ENCODE measurements around the gene IQSEC1. TPM values are rescaled to one million over a fixed set of nuclear protein-coding genes. Genes with fewer than 3 reads are reported as not detected.

IQSEC1 gene
- total RNA-seq, 2 donors from 2014 or later: 22.7 to 24.5 TPM

DNA sequence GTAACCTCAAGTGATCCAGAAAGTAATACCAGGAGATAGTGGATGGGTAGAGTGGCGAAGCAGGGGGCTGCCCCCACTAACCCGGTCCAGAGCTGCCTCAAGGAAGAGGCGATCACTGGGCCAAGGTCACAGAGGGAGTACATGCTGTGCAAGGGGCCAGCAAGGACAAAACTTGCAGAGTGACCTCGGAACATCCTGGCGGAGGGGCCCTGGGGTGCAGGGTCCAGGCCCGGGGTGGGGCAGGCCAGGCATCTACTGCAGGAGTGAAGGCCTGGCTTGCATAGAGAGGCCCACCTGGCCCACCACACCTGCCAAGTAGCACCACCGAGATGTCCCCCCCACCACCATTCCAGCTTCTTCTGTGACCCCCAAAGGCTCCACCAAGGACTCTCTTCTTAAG, 17.6 kb downstream of the IQSEC1 start:
- TF ChIP-seq, protein P1, sequence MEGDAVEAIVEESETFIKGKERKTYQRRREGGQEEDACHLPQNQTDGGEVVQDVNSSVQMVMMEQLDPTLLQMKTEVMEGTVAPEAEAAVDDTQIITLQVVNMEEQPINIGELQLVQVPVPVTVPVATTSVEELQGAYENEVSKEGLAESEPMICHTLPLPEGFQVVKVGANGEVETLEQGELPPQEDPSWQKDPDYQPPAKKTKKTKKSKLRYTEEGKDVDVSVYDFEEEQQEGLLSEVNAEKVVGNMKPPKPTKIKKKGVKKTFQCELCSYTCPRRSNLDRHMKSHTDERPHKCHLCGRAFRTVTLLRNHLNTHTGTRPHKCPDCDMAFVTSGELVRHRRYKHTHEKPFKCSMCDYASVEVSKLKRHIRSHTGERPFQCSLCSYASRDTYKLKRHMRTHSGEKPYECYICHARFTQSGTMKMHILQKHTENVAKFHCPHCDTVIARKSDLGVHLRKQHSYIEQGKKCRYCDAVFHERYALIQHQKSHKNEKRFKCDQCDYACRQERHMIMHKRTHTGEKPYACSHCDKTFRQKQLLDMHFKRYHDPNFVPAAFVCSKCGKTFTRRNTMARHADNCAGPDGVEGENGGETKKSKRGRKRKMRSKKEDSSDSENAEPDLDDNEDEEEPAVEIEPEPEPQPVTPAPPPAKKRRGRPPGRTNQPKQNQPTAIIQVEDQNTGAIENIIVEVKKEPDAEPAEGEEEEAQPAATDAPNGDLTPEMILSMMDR (conservative IDR thresholded peaks at IDR 0.05): no peak
- Mint-ChIP-seq H3K27ac (no peak overlapping the region), H3K4me3 (no peak overlapping the region), H3K9me3 (no peaks in the 10 kb centered on the region), H3K4me1 (peaks cover 15% of the 10 kb centered on the region), H3K27me3 (ENCODE audit: insufficient read depth) (peaks cover 1% of the 10 kb centered on the region), H3K36me3 (ENCODE audit: low read depth) (no peaks in the 10 kb centered on the region)
- H3K36me3 ChIP-seq (ENCODE audit: control insufficient read depth, insufficient read depth, low read length): no peaks in the 10 kb centered on the region
- H3K27ac ChIP-seq (ENCODE audit: low read depth, low read length): no peak overlapping the region
- 88 to 90% methylated on average over 3 to 7 of the region's 7 CpGs for WGBS, 2 experiments (ENCODE audit: insufficient coverage in 1 of 2, insufficient read length in 1 of 2)
- no peak for DNase-seq
- no peaks in the 10 kb centered on the region for H3K9me3 ChIP-seq (ENCODE audit: control insufficient read depth, low read length)
- H3K4me1 ChIP-seq (ENCODE audit: control insufficient read depth, insufficient read depth, low read length): peaks cover 2% of the 10 kb centered on the region
- H3K9ac ChIP-seq (ENCODE audit: extremely low read depth, low read length, poor library complexity, severe bottlenecking): no peak overlapping the region
- H3K27me3 ChIP-seq (ENCODE audit: control insufficient read depth, insufficient read depth, low read length, poor library complexity, severe bottlenecking): no peaks in the 10 kb centered on the region
- H3K4me3 ChIP-seq (ENCODE audit: low read length): no peak overlapping the region

DNA sequence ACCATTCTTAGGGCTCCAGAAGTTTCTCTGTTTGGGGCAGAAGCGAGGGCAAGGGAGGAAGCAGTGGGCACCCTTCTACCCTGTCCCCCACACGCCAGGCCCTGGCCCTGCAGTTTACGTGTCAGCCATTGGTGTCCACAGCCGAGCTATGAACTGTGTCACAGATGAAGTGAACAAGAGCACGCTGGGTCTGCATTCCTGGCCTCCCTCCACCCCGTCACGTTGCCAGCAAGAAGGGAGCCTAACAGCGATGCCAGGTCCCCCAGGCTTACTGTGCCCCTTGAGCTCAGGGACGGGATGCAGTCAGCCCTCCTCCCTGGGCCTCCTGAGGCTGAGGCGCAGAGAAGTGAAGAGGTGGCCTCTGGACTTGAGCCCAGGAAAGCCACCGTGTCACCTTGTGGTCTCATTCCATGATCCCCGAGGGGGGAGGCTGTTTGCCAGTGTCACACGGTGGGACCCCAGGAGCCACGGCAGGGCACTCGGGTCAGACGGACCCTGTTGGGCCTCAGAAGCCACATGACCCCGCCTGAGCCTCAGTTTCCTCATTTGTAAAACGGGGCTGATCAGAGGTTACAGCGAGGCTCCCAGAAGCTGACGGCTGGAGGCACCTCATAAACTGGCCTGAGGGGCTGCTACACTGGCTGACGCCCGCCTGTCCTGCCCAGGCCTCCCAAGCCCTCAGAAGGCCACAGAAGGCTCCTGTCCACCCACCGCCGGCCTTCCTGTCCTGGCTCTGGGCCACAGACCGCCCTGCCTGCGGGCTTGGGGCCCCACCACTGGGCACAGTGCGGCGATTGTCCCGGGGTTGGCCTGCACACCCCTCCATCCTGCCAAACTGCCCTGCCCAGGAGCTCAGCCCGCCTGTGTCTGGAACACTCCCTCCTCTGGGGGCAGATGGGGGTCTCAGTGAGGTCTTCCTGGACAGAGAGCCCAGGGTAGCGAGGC, 18.6 kb downstream of the IQSEC1 start:
- Histone ChIP-seq H3K4me3 (ENCODE audit: low read length) (no peak overlapping the region), H3K4me1 (ENCODE audit: control insufficient read depth, insufficient read depth, low read length) (peaks cover 2% of the 10 kb centered on the region), H3K27me3 (ENCODE audit: control insufficient read depth, insufficient read depth, low read length, poor library complexity, severe bottlenecking) (no peaks in the 10 kb centered on the region), H3K9ac (ENCODE audit: extremely low read depth, low read length, poor library complexity, severe bottlenecking) (no peak overlapping the region), H3K27ac (ENCODE audit: low read depth, low read length) (no peak overlapping the region), H3K9me3 (ENCODE audit: control insufficient read depth, low read length) (no peaks in the 10 kb centered on the region), H3K36me3 (ENCODE audit: control insufficient read depth, insufficient read depth, low read length) (no peaks in the 10 kb centered on the region)
- no peak for DNase-seq
- Mint-ChIP-seq H3K4me3 (no peak overlapping the region), H3K27ac (no peak overlapping the region), H3K9me3 (no peaks in the 10 kb centered on the region), H3K36me3 (ENCODE audit: low read depth) (no peaks in the 10 kb centered on the region), H3K27me3 (ENCODE audit: insufficient read depth) (no peaks in the 10 kb centered on the region), H3K4me1 (peaks cover 15% of the 10 kb centered on the region)
- TF ChIP-seq, protein P1 (conservative IDR thresholded peaks at IDR 0.05): no peak
- 94 to 97% methylated on average over 20 to 31 of the region's 31 CpGs for WGBS, 2 experiments (ENCODE audit: insufficient coverage in 1 of 2, insufficient read length in 1 of 2)

DNA sequence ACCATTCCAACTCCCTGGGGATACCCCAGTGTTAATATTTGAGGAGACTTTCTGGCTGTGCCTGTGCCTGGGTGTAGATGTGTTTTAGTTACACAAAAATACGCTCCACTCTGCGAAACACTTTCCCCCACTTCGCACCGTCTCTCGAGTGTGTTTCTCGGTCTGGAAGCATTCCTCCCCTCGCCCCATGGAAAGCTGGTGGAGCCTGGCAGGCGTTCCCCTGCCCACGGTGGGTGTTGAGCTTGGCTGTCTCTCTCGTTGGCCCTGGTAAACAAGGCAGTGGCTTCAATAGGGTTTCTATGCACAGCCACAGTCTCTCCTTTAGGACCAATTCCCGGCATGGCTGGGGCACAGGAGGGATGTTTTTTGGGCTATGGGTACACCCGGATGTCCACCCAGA, 19.3 kb downstream of the IQSEC1 start:
- Histone ChIP-seq H3K27me3 (ENCODE audit: control insufficient read depth, insufficient read depth, low read length, poor library complexity, severe bottlenecking) (no peaks in the 10 kb centered on the region), H3K27ac (ENCODE audit: low read depth, low read length) (no peak overlapping the region), H3K4me3 (ENCODE audit: low read length) (no peak overlapping the region), H3K9ac (ENCODE audit: extremely low read depth, low read length, poor library complexity, severe bottlenecking) (no peak overlapping the region), H3K36me3 (ENCODE audit: control insufficient read depth, insufficient read depth, low read length) (no peaks in the 10 kb centered on the region), H3K9me3 (ENCODE audit: control insufficient read depth, low read length) (no peaks in the 10 kb centered on the region), H3K4me1 (ENCODE audit: control insufficient read depth, insufficient read depth, low read length) (peaks cover 2% of the 10 kb centered on the region)
- WGBS, 2 experiments (ENCODE audit: insufficient coverage in 1 of 2, insufficient read length in 1 of 2): 93 to 96% methylated on average over 10 to 12 of the region's 12 CpGs
- Mint-ChIP-seq H3K9me3 (no peaks in the 10 kb centered on the region), H3K36me3 (ENCODE audit: low read depth) (no peaks in the 10 kb centered on the region), H3K27ac (no peak overlapping the region), H3K27me3 (ENCODE audit: insufficient read depth) (no peaks in the 10 kb centered on the region), H3K4me3 (no peak overlapping the region), H3K4me1 (peaks cover 15% of the 10 kb centered on the region)
- DNase-seq: no peak
- TF ChIP-seq, protein P1 (conservative IDR thresholded peaks at IDR 0.05): no peak
